Endodermal cell (in vitro differentiated cells): ENCODE measurements around the gene USP49. TPM values are rescaled to one million over a fixed set of nuclear protein-coding genes. Genes with fewer than 3 reads are reported as not detected.
"Not testable (repeated sequence)": the region's sequence is repeated elsewhere in the genome, so short reads cannot be mapped to it uniquely, and the experiment has no call there.

Experiments
- DNase-seq: peaks from one replicate; pipeline ENCODE4 v3.0.0-alpha.2; 2017
- H3K27ac ChIP-seq: 2 replicates; pipeline ENCODE4 v1.5.1; 2013; ENCODE audit warnings: mild to moderate bottlenecking, low read depth, low read length, moderate library complexity
- H3K27me3 ChIP-seq: 2 replicates; pipeline ENCODE4 v1.6.1; 2013; ENCODE audit warnings: mild to moderate bottlenecking, low read length, moderate library complexity; ENCODE audit not compliant: insufficient read depth, control insufficient read depth, poor library complexity, severe bottlenecking
- H3K36me3 ChIP-seq: 2 replicates; pipeline ENCODE4 v1.7.0; 2013; ENCODE audit warnings: mild to moderate bottlenecking, low read length, moderate library complexity; ENCODE audit not compliant: control insufficient read depth, insufficient read depth
- H3K4me1 ChIP-seq: one replicate; pipeline ENCODE4 v1.7.0; 2013; ENCODE audit warnings: low read length; ENCODE audit not compliant: control insufficient read depth, insufficient read depth
- H3K4me3 ChIP-seq: 2 replicates; pipeline ENCODE4 v1.5.1; 2013; ENCODE audit warnings: mild to moderate bottlenecking, low read length, moderate library complexity
- H3K9ac ChIP-seq: 2 replicates; pipeline ENCODE4 v1.6.1; 2013; ENCODE audit warnings: mild to moderate bottlenecking, low read length, moderate library complexity; ENCODE audit not compliant: poor library complexity, severe bottlenecking; ENCODE audit errors: extremely low read depth
- H3K9me3 ChIP-seq: 2 replicates; pipeline ENCODE4 v1.6.1; 2013; ENCODE audit warnings: mild to moderate bottlenecking, low read length, moderate library complexity; ENCODE audit not compliant: control insufficient read depth
- H3K27ac Mint-ChIP-seq: 2 replicates; pipeline ENCODE4 v1.8.0; 2020; ENCODE audit warnings: mixed read lengths
- H3K27me3 Mint-ChIP-seq: 2 replicates; pipeline ENCODE4 v1.8.0; 2021; ENCODE audit warnings: mild to moderate bottlenecking, mixed read lengths; ENCODE audit not compliant: insufficient read depth
- H3K36me3 Mint-ChIP-seq: 2 replicates; pipeline ENCODE4 v1.8.0; 2020; ENCODE audit warnings: low read depth, mixed read lengths
- H3K4me1 Mint-ChIP-seq: 2 replicates; pipeline ENCODE4 v1.8.0; 2020; ENCODE audit warnings: mixed read lengths
- H3K4me3 Mint-ChIP-seq: 2 replicates; pipeline ENCODE4 v1.8.0; 2020; ENCODE audit warnings: mild to moderate bottlenecking, moderate library complexity, mixed read lengths
- H3K9me3 Mint-ChIP-seq: 2 replicates; pipeline ENCODE4 v1.8.0; 2020; ENCODE audit warnings: mild to moderate bottlenecking, mixed read lengths
- CTCF ChIP-seq: fragments of 200-600 bp; sonication (generic); conservative IDR thresholded peaks from 2 replicates; pipeline ENCODE4 v1.5.0; 2021; ENCODE audit warnings: antibody characterized with exemption, mild to moderate bottlenecking
- WGBS, 2 experiments: methylation state at CpG; one replicate each; pipeline versions ENCODE4 v1.1.5 to v1.1.7; 2013; ENCODE audit warnings: missing lambda C conversion rate in 2 of 2, mixed read lengths in 1 of 2; ENCODE audit not compliant: insufficient coverage in 1 of 2, insufficient read length in 1 of 2; 5-methylcytosine and 5-hydroxymethylcytosine counted together
- total RNA-seq, 2 donors: library from RNA; stranded (reverse); fragmentation: NEBNext Ultra II Directional in 1 of 2; extraction: Animal tissue kit (Norgen Biotek cat#: 25700) in 1 of 2; gene quantifications; 2 replicates in 1 of 2; 3 replicates in 1 of 2; pipeline ENCODE4 v1.2.1, GENCODE V29; 2021

USP49 gene
- total RNA-seq, 2 donors from 2014 or later: 14.0 to 18.9 TPM

GRCh38 chr6:41814629-41815028, 80.5 kb downstream of the USP49 start:
- Histone ChIP-seq H3K27ac (no peak overlapping the region), H3K27me3 (no peaks in the 10 kb centered on the region), H3K4me1 (no peaks in the 10 kb centered on the region), H3K4me3 (no peak overlapping the region), H3K36me3 (no peaks in the 10 kb centered on the region), H3K9ac (no peak overlapping the region), H3K9me3 (no peaks in the 10 kb centered on the region)
- no peak for DNase-seq
- WGBS, 2 experiments: 92 to 100% methylated on average over 1 to 4 of the region's 4 CpGs
- Mint-ChIP-seq H3K4me1 (peaks cover 5% of the 10 kb centered on the region), H3K4me3 (no peak overlapping the region), H3K27me3 (no peaks in the 10 kb centered on the region), H3K36me3 (peaks cover 2% of the 10 kb centered on the region), H3K27ac (no peak overlapping the region), H3K9me3 (no peaks in the 10 kb centered on the region)
- TF ChIP-seq CTCF: no peak

GRCh38 chr6:41813956-41814355, 81.2 kb downstream of the USP49 start:
- Histone ChIP-seq H3K4me3 (no peak overlapping the region), H3K9me3 (no peaks in the 10 kb centered on the region), H3K27me3 (no peaks in the 10 kb centered on the region), H3K9ac (no peak overlapping the region), H3K36me3 (no peaks in the 10 kb centered on the region), H3K27ac (no peak overlapping the region), H3K4me1 (no peaks in the 10 kb centered on the region)
- WGBS, 2 experiments: 94% methylated on average over 2 of the region's 2 CpGs; no CpG with 5 or more reads in 1 of the 2 experiments
- no peak for DNase-seq
- no peaks in the 10 kb centered on the region for H3K9me3 Mint-ChIP-seq
- H3K4me1 Mint-ChIP-seq: peaks cover 5% of the 10 kb centered on the region
- no peaks in the 10 kb centered on the region for H3K27me3 Mint-ChIP-seq
- TF ChIP-seq CTCF: no peak
- H3K4me3 Mint-ChIP-seq: no peak overlapping the region
- peaks cover 2% of the 10 kb centered on the region for H3K36me3 Mint-ChIP-seq
- H3K27ac Mint-ChIP-seq: no peak overlapping the region

DNA sequence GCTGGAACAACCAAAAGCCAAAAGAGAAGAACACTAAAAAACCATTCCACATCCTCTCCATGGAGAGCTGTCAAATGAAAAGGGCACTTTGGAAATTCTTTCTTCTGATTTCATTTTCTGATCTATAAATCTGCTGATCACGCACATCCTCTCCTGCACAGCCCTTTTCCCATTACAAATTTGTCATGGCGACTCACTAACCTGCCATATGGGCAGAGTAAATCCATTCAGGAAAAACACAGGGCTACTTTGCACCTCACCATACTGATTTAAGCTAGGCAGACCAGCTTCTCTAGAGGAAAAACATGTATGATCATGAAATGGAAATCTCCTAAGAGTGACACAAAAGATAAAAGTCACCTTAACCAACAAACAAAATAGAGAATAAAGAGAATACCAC, 81.7 kb downstream of the USP49 start:
- peaks cover 2% of the 10 kb centered on the region for H3K36me3 Mint-ChIP-seq
- H3K27ac Mint-ChIP-seq: no peak overlapping the region
- Histone ChIP-seq H3K36me3 (no peaks in the 10 kb centered on the region), H3K4me1 (no peaks in the 10 kb centered on the region), H3K9ac (no peak overlapping the region), H3K4me3 (no peak overlapping the region), H3K27me3 (no peaks in the 10 kb centered on the region), H3K27ac (no peak overlapping the region), H3K9me3 (no peaks in the 10 kb centered on the region)
- H3K4me3 Mint-ChIP-seq: no peak overlapping the region
- no peak for TF ChIP-seq CTCF
- DNase-seq: no peak
- no peaks in the 10 kb centered on the region for H3K9me3 Mint-ChIP-seq
- WGBS, 2 experiments: 84 to 88% methylated on average over 2 of the region's 2 CpGs
- peaks cover 4% of the 10 kb centered on the region for H3K4me1 Mint-ChIP-seq
- H3K27me3 Mint-ChIP-seq: no peaks in the 10 kb centered on the region

GRCh38 chr6:41811946-41812345, 83.2 kb downstream of the USP49 start:
- H3K27me3 ChIP-seq, H3K27me3 Mint-ChIP-seq, H3K36me3 ChIP-seq, H3K4me3 ChIP-seq, DNase-seq, H3K27ac ChIP-seq, H3K9me3 ChIP-seq, H3K9me3 Mint-ChIP-seq, H3K36me3 Mint-ChIP-seq, H3K4me3 Mint-ChIP-seq, H3K4me1 Mint-ChIP-seq, H3K9ac ChIP-seq, H3K4me1 ChIP-seq, H3K27ac Mint-ChIP-seq: not testable (repeated sequence)
- WGBS, 2 experiments: 88 to 95% methylated on average over 6 to 13 of the region's 13 CpGs
